Head of caudate nucleus (tissue), 42 donors: ENCODE results near the gene UFSP1.
"Not testable (repeated sequence)": the region's sequence is repeated elsewhere in the genome, so short reads cannot be mapped to it uniquely, and the experiment has no call there.

ENCODE experiments used
- DNase-seq, 42 donors: peaks; one replicate each; pipeline versions ENCODE4 v3.0.0 to v3.0.0-alpha.2; 2020 to 2021; ENCODE audit warnings: mixed read lengths in 7 of 42
- intact Hi-C: fragments of 100-400 bp; cut with DNase I; formaldehyde crosslinking; loops from one replicate; pipeline ENCODE4 v1.15.0; 2022

UFSP1 gene

DNA sequence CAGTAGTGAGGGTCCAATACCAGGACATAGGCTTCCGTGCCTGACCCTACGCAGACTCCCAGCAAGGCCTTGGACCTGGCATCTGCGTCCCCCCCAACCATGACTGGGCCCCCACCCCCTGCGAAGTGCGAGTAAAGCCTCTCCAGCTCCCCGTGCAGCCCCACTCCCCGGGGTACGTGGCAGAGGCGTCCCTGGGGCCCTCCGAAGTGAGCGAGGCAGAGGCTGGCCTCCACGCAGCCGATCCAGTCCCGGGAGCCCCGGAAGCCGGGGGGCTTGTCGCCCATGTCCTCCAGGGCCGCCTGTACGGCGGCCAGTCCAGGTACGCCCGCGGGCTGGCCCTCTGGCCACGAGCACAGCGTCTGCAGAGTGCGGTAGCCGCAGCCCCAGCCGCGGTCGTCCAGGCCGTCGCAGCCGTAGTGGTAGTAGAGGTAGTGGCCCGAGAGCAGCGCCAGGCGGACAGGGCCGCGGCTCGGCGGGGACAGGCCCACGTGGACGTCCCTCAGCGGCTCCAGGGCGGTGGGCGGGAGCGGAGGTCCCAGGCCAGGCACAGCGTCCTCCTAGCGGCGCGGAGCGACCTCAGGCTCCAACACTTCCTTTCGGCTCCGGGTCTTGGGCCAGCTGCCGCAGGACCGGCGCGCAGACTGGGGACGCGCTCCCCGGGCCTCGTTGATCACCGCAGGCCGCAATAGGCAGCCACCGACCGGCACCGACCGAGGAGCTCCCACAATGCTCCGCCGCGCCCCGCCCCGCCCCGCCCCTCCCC, at the start of gene UFSP1:
Gene UFSP1, minus strand, starts transcription at position 728 of the 763 bp plus-strand sequence. Its CDS starts 444 bp downstream, at position 284.
- peak in 1 of 42 donors; percentile 38 for DNase-seq
- intact Hi-C loops = no loop called here

DNA sequence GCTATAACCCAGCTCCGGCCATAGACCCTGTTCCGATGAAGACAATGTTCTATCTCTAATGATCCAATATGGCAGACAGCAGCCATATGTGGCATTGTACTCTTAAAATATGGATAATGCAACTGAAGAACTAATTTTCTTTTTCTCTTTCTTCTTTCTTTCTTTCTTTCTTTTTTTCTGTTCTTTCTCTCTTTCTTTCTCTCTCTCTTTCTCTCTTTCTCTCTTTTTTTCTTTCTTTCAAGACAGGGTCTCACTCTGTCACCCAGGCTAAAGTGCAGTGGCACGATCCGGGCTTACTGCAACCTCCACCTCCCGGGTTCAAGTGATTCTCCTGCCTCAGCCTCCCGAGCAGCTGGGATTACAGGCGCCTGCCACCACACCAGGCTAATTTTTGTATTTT, 46.7 kb upstream of the UFSP1 start:
- intact Hi-C loops, DNase-seq: not testable (repeated sequence)

DNA sequence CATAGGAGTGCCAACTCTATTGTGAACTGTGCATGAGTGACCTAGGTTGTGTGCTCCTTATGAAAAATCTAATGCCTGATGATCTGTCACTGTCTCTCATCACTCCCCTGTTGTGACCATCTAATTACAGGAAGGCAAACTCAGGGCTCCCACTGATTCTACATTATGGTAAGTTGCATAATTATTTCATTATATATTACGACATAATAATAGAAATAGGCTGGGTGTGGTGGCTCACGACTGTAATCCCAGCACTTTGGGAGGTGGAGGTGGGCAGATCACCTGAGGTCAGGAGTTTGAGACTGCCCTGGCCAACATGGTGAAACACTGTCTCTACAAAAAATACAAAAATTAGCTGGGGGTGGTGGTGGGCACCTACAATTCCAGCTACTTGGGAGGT, 45.9 kb upstream of the UFSP1 start:
- intact Hi-C loops, DNase-seq: not testable (repeated sequence)

DNA sequence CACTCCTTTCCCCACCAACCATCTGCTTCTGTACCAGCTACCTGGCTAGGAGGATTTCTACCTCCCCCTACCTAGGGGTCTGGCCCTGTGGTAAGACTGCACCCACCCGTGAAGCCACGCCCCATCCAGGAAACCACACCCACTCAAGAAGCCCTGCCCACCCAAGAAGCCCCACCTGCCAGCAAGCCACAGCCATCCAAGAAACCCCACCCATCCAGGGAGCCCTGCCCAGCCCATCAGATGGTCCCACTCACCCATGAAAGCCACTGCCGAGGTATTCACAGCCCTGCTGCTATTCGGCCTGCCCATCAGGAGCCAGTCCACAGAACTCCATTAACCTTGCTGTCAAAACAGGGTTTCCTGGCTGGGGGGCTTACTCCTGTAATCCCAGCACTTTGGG, 44.2 kb upstream of the UFSP1 start:
- intact Hi-C loops = no loop called here

DNA sequence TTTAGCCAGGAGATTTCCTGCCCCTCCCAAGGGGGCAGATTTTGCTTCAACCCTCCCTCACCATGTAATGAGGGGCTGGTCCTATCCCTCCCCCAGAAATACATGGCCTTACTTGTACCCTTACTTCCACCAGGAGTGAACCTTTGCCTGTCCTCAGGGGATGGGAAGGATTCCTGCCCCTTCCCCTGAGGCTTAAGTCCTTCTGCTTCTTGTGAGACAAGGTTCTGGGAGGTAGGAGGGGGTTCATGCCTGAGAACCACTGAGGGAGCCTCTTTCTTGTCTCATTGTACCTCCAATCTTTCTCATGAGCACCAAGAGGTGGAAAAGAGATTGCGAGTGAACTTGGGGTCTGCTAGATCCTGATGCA, 40.3 kb upstream of the UFSP1 start:
- intact Hi-C loops = no loop called here
- no peak for DNase-seq

More for the DNA sequence above, 44.2 kb upstream of the UFSP1 start:
- DNase-seq = no peak

DNA sequence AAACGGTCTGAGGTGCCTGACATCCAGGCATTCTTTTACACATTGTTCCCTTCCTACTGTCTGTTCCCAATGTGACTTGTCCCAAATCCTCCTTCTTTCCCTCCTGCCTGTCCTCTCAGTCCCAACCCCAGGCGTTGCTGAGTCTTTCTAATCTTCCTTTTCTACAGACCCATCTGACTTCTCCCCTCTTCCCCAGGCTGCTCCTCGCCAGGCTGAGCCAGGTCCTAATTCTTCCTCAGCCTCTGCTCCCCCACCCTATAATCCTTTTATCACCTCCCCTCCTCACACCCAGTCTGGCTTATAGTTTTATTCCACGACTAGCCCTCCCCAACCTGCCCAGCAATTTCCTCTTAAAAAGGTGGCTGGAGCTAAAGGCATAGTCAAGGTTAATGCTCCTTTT, 34.1 kb upstream of the UFSP1 start:
- intact Hi-C loops, DNase-seq: not testable (repeated sequence)

DNA sequence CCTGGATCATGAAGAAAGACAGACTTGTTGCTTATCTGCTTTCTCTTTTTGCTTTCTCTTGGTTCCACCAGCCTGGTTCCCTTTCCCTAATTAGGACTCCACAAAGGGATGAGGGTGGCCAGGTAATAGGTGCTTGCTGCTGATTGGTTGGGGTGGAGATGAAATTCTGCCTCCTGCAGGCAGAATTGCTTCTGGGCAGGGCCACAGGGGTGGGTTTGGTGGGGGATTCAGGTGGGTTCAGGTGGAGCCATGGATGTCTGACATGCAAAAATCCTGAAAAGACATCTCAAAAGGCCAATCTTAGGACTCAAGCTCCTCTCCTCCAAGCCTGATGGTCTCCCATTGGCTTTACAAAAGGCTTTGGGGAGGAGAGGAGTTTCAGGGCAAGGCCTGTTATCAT, 31.5 kb upstream of the UFSP1 start:
- DNase-seq = no peak
- intact Hi-C loops = no loop called here

DNA sequence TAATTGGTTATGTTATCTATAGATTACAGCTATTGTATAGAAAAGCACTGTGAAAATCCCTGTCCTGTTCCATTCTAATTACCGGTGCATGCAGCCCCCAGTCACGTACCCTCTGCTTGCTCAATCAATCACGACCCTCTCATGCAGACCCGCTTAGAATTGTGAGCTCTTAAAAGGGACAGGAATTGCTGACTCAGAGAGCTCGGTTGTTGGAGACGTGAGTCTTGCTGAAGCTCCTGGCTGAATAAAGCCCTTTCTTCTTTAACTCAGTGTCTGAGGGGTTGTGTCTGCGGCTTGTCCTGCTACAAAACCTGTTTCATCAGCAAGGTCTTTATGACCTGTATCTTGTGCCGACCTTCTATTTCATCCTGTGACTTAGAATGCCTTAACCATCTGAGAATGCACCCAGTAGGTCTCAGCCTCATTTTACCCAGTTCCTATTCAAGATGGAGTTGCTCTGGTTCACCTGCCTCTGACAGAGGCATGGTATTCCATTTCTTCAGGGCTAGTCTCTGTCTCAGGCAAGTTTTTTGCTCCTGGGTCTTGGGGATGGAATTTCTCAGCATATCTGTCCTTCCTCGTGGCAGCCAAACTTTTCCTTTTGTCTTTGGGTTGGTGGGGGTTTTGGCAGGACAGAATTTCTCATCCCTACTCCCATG, 30.4 kb upstream of the UFSP1 start:
- DNase-seq, intact Hi-C loops: not testable (repeated sequence)

DNA sequence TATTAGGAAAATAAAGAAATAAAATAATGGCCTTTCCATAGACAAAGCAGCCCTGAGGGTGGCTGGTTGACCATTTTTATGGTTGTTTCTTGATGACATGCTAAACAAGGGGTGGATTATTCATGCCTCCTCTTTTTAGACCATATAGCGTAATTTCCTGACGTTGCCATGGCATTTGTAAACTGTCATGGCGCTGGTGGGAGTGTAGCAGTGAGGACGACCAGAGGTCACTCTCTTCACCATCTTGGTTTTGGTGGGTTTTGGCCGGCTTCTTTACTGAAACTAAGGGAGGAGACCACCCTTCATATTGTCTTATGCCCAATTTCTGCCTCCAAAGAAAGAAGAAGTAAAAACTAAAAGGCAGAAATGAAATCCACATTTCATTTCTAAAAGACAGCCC, 29.8 kb upstream of the UFSP1 start:
- intact Hi-C loops, DNase-seq: not testable (repeated sequence)

DNA sequence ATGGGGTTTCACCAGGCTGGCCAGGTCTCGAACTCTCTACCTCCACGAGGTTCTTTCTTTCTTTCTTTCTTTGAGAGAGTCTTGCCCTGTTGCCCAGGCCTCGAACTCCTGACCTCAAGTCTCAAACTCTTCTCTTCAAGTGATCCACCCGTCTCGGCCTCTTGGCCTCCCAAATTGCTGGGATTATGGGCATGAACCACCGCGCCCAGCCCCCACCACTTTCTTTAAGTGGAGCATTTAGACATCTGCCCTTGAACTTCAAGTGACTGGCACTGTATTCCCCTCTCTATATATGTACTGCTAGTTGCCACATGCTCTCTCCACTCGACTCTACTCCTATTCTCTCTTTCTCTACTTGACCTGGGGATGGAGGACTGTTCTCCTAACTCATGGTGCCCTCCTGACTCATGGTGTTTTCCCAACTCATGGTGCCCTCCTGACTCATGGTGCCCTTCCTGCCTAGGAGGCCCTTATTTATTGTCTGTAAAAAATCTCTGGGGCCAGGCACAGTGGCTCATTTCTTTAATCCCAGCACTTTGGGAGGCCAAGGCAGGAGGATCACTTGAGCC, 25.4 kb upstream of the UFSP1 start:
- intact Hi-C loops = no loop called here
- no peak for DNase-seq

DNA sequence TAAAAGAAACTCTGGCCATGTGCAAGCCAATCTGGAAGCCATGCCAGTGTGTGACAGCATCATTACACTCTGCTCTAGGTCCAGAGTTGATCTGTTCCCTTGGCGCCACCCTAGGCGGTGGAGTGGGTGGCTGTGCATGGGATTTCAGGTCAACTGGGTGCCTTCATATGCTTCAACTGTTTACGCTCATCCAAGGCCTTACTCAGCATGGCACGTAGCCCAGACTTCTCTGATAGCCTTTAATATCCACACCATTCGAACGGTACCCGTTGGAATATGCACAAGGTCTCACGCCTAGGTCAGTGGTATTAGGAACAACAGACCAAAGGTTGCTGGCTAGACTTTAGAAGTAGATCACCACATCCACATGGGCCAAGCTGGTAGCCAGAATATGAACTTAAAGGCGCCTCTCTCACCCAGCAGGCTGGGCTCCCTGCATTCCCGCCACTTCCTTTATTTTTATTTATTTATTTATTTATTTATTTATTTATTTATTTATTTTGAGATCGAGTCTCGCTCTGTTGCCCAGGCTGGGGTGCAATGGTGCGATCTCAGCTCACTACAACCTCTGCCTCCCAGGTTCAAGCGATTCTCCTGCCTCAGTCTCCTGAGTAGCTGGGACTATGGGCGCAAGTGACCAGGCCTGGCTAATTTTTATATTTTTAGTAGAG, 24.8 kb upstream of the UFSP1 start:
- no peak for DNase-seq
- intact Hi-C loops = no loop called here

DNA sequence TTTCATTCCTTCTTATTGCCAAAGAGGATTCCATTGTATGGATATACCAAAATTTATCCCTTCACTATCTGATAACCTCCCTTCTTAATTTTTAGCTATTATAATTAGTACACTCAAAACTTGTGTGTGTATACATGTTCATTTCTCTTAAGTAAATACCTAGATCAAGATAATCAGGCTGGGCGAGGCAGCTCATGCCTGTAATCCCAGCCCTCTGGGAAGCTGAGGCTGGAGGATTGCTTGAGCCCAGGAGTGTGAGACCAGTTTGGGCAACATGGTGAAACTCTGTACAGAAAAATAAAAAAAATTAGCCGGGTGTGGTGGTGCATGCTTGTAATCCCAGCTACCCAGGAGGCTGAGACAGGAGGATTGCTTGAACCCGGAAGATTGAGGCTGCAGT, 22.0 kb upstream of the UFSP1 start:
- intact Hi-C loops = no loop called here
- DNase-seq = no peak

DNA sequence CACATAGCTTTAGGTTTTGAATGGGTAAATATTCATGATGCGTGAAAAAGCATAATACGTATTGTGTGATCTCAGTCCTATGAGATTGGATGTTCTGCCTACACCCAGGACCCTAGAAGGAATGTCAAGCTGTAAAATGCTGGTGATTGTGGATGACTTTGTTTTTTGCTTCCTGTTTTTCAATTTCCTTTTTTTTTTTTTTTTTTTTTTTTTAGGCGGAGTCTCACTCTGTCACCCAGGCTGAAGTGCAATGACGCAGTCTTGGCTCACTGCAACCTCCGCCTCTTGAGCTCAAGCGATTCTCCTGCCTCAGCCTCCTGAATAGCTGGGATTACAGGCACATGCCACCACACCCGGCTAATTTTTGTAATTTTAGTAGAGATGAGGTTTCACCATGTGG, 20.9 kb upstream of the UFSP1 start:
- DNase-seq, intact Hi-C loops: not testable (repeated sequence)

DNA sequence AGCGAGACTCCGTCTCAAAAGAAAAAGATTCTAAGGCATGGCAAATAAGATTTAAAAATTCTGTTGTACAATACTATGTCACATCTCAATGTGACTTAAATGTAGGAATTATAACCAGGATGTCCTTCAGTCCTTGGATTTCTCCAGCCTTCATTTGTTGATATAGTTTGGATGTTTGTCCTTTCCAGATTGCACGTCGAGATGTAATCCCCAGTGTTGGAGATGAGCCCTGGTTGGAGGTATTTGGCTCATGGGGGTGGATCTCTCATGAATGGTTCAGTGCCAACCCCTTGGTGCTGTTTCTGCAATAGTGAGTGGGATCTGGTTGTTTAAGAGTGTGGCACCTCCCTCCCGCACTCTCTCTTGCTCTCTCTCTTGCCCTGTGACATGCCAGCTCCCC, 19.0 kb upstream of the UFSP1 start:
- intact Hi-C loops = no loop called here
- DNase-seq = no peak

DNA sequence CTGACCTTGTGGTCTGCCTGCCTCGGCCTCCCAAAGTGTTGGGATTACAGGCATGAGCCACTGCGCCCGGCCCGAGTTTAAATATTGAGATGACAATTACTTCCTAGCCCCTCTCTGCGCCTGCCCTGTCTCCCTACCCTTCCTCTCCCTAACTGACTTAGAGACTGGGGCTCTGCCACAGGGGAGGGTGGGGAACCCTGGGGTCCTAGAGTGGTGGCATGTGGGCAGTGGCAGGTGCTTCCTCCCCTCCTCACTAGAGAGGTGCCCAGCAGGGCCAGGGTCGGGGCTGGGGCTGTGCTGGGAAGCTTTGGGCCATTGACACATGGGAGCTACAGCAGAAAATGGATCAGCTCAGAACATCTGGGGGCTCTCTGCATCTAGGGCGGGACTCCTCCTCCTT, 13.1 kb upstream of the UFSP1 start:
- intact Hi-C loops = no loop called here
- DNase-seq = no peak

DNA sequence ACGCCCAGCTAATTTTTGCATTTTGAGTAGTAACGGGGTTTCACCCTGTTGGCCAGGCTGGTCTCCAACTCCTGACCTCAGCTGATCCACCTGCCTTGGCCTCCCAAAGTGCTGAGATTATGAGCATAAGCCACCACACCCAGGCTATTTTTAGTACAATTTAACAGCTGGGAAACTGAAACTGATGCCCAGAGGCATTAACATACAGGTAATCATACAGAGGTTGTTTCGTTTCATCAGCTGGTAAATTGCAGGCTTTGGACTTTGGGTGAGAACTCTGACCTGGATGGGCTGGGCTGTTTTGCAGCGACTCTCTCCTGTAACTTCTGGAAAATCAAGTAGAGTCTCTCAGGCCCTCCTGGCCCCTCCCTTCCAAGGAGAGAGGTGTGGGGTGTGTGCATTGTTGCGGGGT, 12.4 kb upstream of the UFSP1 start:
- DNase-seq = no peak
- intact Hi-C loops = no loop called here

DNA sequence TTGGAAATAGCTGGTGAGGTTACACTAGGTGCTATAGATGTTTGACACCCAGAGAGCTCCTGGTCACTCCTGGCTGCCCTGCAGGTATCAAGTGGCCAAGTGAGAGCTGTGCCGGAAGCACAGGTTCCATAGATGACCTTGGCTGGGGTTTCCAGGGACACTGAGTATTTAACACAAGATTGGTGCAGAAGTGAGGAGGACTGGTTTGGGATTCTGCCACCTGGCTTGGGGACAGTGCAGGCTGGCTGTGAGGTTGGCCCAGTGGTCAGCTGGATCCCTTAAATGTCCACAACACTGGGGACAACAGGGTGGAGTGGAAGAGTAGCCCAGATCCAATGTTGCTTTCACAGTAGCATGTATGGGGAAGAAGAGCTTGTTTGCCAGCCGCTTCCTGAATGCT, 11.5 kb upstream of the UFSP1 start:
- intact Hi-C loops = no loop called here
- no peak for DNase-seq

DNA sequence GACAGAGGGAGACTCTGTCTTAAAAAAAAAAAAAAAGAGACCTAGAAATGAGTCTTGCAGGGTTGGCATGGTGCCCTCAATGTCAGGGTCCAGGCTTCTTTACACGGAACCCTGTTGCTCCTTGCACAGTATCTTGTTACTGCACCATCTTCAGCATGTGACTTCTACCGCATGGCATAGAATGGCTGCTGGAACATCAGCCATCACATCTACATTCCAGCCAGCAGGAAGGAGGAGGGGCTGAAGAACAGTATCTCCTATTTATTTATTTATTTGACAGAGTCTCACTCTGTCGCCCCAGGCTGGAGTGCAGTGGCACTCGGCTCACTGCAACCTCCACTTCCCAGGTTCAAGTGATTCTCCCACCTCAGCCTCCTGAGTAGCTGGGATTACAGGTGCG, 9.9 kb upstream of the UFSP1 start:
- no peak for DNase-seq
- intact Hi-C loops = loop anchor here (10.0 kb wide), 1 partner anchor 235 kb away; no protein-coding TSS in a partner anchor

DNA sequence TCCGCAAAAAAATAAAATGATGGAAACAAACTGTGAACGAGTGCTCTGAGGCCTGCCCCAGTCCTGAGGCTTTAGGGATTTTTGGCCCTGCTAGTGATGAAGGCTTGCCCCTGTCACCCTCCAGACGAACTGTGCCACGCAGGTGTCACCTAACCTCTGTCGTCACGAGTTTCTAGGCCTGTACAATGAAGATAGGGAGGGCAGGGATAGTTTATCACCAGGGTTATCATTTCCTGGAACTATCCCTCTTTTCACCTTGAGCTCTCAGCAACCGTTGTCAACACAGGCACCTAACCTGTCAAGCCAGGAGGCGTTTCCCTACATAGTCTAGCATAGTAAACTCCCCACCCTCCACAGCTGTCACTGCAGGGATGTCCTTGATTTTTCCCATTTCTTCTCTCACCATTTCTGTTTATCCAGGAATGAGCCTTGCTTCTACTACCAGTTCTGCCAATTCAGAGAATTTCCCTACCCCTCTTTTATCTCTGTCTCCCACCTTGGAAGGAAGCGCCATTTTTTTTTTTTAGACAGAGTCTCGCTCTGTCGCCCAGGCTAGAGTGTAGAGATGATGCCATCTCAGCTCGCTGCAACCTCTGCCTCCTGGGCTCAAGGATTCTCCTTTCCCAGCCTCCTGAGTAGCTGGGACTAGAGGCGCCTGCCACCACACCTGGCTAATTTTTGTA, 8.4 kb upstream of the UFSP1 start:
- intact Hi-C loops = loop anchor here (10.0 kb wide), 1 partner anchor 237 kb away; no protein-coding TSS in a partner anchor
- DNase-seq = no peak
